Hepatic stellate cell (primary cell): Measurements from ENCODE around the gene PVALB.

ENCODE experiments used
- DNase-seq: peaks from one replicate; pipeline ENCODE4 v3.0.0; 2011; ENCODE audit warnings: low spot score

The PVALB gene

DNA sequence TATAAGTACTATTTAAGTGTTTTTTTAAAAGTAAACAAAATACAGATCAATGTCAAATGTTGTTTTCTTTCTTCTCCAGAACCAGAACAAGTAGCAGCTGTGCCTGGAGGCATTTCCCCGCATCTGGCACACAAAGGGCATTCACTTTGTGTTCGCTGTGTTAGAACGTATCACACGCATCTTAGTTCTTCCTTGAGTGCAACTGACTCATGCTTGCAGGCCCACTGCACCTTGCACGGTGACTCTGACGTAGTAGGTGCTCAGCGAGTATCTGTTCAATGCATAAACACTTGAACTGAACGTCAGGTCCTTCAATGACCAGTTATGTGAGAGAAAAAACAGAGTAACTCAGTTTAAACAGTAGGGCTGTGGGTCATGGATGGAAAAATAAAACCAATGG, 44.4 kb downstream of the PVALB start:
- no peak for DNase-seq

- DNase-seq: no peak
These were observed 45.3 kb downstream of the PVALB start for GRCh38 chr22:36771356-36772063.

GRCh38 chr22:36770513-36771231, 46.2 kb downstream of the PVALB start:
- DNase-seq: no peak

- DNase-seq: no peak
These were observed 47.0 kb downstream of the PVALB start for GRCh38 chr22:36769541-36770512.

DNA sequence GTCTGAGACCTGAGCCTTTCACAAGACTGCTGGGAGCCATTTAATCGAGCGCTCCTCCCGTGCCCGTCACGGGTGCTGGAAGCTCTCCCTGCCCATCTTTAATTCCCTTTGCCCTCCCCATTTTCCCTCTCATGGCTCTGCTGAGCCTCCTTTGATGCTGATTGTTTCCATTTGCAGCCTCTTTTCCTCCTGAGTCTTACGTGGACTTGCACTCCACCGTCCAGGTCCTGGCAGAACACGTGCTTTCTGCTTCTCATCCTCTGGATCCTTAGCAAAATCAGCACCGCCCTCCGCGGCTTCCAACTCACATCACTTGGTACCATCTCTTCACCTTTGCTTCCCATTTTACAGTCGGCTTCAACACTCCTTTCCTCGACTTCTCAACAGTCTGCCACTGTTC, 48.2 kb downstream of the PVALB start:
- DNase-seq: no peak

DNA sequence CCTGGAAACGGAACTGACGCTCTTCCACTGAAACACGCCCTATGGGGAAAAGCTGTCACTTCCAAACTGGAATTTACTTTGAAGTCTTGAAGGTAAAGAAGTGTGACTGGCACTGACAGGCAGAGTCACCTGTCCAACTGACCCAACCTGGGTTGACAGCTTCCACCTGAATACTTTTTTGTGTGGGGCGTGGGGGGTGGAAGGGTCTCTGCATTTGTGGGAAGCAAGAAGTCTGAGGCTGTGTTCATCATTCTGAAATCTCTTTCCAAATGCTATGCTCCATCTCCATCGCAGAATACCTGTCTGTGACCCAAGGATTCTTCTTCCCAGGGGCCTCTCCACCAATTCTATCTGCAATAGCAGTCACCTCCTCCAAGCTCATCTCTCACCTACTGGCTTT, 48.7 kb downstream of the PVALB start:
- DNase-seq: no peak

GRCh38 chr22:36767035-36767775, 49.6 kb downstream of the PVALB start:
- DNase-seq: no peak

DNA sequence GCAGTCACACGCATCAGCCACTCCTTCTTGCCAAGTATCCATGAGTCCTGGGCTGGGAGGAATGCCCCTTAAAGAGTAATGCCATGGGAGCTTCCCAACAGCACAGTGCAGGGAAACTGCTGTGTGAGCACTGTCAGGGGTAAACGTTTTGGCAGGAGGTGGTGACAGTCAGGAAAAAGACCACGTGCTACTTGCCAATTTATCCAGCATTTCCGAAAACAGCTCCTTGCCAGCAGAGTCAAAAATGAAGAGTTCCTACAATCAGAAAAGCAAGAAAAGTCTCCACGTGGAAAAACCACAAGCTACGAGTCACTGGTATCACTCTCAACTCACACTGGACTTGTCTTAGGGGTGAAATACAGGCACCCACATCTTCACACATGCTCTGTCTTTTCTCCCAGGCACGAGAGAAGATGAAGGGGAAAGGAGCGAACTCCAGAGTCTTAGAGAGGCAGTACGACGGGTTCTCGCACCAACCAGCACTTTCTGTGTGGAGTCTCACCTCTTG, 50.8 kb downstream of the PVALB start:
- no peak for DNase-seq

DNA sequence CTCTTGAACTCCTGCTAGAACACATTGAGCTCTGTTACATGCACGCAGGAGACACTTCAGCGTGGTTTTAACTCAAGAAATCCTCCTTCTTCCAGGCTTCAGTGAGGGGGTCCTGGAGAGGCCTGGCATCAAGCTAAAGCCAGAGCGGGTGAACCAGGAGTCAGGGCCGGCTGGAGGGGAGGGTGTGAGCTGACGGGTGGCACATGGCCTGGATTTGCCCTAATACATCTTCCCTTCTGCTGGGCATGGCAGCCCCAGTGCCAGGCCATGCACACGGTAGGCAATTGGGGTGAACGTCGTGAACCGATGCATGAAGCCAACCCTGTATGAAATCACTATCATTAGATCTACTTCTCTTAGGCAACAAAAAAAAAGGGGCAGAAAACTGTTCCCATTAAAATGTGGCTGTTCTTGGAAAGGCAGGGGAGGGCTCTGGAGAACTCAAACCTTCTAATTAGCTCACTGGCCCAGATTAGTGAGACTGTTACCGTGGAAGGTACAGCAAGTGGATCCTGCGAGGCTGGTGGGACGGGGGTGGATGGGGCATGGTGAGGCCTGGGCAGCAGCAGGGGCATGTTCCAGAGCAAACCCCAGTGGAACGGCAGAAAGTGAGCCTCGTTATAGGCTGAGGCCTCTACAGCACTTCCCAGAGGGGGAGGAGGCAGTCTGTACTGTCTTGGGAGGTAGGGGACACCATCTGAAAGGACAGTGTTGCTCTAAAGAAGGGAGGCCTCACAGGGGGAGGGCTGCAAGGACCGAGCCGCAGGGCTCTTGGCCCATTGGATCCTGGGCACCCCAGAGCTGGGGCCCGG, 51.5 kb downstream of the PVALB start:
- no peak for DNase-seq

DNA sequence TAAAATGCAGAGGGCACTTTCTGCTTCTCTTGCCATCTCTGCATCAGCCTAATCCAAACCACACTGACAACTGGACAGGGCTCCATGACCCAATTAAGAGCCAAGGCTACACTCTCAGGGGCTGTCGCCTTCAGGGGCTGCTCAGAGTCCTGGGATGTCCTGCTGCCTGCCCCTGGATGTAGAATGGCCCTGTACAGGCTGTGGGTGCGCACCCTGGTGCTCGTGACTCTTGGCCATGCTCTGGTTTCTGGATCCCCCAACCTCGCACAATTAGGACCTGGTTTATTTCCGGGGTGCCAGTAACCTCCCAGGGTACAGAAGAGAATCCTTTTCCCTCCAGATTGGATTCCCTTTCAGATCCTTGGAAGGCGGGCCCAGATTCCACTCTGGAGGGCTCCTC, 52.2 kb downstream of the PVALB start:
- no peak for DNase-seq

- no peak for DNase-seq
These were observed 52.8 kb downstream of the PVALB start for GRCh38 chr22:36764060-36764459.

DNA sequence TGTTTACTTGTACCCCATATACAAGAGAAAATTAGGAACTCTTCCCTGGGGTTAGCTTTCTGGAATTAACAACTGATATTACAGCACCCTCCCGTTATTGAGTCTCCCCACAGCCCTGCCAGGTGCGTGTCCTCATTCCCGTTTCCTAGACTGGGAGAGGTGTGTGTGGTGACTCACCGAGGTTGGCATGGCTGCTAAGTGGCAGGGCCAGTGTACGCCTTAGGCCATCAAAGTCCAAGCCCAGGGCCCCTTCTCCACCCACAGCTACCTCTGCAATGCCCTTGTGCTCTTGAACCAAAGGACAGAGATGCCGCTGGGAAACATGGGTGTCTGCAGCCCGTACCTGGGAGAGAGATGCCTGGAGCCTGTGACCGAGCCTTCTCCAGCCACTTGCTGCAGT, 53.3 kb downstream of the PVALB start:
- no peak for DNase-seq

GRCh38 chr22:36762687-36763260, 54.1 kb downstream of the PVALB start:
- no peak for DNase-seq

DNA sequence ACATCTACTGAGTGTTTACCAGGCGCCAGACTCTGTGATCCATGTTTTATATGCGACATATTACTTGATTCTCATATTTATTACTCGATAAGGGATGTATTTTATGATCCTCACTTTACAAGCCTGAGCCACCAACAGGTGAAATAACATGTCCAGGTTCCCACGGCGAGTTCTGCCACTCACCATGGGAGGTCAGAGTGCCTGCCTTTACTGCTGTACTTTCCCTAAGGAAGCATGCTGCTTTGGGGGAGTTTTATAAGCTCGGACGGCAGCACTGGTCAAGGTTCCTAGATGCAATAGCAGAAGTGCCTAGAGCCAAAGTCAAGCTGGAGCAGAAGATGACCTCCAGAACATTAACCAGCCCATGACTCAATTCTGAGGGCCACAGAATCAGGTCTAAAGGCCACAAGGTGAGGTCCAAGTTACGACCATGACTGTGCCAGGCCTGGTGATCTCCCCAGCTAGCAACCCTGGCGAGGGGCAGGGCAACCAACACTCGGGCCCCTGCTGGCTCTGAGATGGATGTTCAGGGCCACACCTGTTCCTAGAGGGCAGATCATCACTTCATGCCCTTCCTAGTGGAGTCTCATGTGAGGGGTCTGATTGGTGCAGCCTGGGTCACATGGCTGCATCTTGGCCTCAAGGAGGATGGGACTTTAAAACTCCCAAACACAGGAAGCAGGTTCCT, 55.1 kb downstream of the PVALB start:
- DNase-seq: no peak

DNA sequence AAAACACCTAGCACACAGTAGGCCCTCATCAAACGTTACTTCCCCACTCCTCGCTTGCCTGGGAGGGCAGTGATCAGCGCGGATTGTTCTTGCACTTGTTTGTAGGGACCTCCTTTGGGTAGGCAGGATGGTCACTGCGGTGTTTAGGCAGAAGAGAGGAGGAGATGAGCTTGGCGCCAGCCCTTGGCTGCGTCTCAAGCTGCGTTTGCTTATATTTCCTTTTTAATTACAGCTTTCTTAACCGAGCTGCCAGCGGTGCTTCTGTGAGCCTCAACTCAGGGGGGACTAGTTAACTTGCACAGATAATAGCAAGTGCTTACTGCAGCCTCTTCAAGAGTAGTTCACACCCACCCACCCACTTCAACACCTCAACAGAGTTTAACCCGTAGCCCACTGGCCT, 56.0 kb downstream of the PVALB start:
- no peak for DNase-seq

DNA sequence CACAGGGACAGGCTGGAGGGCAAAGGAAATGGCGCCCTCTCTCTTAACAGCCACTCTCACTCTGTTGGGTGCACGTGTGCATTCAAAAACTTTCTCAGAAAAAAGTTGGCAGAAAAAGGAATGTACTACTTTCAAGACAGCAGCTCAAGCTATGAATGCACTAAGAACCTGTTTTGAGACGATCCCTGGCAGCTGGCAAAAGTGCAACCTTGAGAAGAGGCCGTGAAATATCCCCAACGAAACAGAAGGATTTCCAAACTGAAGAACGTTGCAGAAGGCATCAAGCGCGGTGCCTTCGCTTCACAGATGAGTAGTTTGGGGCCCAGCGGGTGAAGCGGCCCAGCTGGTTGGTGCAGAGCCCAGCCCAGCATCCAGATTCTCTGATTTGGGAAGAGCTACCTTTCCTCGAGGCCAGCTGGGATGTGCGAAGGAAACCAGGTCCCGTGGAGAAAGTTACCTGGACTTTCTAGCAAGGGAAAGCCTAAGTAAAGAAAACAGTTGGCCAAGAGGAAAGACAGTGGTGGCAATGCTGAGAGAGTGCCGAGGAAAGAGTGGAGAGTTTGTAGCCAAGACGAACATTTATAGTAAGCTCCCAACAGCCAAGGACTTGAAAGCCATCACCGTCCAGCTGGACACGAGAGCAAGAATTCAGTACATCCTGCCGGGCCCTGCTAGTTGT, 57.2 kb downstream of the PVALB start:
- DNase-seq: no peak

DNA sequence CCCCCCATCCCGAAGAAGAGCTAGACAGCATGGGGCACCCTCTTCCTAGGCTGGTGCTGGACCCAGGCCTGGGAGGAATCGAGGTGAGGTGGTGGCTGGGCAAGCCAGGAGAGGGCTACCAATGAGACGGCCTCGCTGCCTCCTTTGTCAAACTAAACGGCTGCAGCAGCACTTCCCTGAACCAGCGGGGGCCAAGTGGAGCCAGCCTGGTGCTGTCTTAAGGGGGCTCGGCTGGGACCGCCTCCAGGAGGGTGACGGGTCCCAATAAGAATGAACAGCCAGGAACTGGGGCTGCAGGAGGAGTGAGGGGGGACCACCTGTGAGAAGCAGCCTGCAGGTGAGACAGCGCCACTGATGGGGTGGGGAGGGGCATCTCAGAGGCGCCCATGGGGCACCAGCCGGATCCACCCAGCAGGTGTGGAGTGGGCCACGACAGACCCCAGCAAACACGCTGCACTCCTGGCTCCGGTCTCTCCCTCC, 58.0 kb downstream of the PVALB start:
- DNase-seq: no peak

DNA sequence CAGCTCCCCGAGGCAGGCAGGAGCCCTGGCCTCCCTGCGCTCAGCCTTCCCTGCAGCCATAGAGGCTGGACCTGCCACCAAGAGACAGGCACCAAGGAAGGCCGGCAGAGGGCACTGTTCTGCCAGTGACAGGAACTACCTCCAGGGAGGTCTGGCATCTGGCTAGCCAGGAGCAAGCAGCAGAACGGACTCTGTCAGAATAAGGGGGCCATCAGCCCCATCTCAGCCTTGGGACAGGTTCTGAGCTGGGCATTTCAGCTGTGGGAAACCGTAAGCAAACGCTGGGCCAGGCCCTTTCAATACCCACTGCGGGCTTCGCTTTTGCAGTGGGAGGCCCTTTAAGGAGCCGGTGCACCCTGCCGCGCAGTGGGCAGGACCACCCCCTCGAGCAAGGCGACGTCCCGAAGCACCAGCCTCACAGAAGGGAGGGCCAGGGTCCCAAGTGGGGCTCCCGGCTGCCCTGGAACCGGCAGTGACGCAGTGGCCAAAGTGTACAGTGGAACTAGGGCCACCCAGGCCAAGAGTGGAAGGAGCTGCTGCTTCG, 59.1 kb downstream of the PVALB start:
- peak; percentile 68 for DNase-seq
